Embryonic facial prominence (tissue), 1 donor: Measurements from ENCODE around the gene HCN3.
"Not testable (repeated sequence)": the region's sequence is repeated elsewhere in the genome, so short reads cannot be mapped to it uniquely, and the experiment has no call there.

Experiments used
- DNase-seq: peaks from one replicate; pipeline ENCODE4 v3.0.0-alpha.2; 2016; ENCODE audit errors: extremely low spot score

HCN3 gene

DNA sequence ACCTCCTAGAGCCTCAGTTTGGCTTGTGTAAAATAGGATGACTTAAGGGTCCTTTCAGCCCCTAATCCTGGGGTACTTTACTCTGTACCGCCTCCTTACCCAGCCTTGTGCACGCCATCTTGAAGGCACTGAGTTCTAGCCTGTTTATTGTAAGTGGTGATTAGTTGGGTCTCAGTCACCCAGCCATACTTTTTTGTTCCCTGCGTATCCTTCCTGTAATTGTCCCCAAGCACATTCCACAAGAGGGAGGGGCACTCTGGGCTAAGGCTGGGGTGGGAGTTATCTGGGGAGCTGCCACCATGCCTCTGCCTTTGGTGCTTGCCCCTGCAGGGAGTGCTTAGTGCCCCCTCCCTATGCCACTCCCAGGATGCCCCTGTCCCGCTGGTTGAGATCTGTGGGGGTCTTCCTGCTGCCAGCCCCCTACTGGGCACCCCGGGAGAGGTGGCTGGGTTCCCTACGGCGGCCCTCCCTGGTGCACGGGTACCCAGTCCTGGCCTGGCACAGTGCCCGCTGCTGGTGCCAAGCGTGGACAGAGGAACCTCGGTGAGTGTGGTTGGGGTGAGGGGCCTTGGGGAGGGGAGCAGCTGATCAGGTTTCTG, 32.3 kb downstream of the HCN3 start:
- no peak for DNase-seq

DNA sequence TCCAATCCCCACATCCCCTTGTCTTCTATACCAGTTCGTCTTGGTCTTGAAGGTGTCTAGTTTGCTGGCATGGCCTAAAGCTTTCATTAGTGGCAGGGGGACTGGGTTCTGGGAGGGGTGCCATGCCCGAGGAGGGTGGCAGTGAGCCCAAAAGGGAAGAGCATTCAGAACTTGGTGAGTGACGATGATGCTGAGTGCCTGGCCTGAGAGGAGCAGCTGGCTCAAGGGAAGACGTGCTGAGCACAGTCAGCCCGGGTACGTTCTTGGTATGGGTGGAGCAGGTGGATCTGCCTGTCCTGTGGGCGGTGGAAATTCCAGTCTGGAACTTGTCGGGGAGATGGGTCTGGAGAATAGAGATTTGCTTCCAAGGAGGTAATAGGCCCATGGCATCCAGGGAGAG, 36.0 kb downstream of the HCN3 start:
- DNase-seq, result no peak

DNA sequence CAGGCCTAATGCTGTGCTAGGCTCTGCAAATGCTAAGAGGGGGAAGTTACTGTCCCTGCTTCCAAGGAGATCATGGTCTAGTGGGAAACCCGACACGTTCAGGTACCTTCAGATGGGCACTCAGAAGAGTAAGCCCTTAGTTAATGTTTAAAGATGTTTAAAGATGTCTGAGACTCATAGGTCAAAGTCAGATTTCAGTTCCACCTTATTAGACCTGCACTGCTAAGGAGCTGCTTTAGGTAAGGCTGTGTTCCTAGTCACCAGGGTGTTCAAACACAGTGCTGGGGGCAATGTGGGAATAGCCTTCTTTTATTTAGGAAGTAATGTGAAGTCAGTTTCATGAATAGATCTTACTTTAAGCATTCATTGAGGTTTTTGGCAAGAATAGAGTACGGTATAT, 39.7 kb downstream of the HCN3 start:
- no peak for DNase-seq

DNA sequence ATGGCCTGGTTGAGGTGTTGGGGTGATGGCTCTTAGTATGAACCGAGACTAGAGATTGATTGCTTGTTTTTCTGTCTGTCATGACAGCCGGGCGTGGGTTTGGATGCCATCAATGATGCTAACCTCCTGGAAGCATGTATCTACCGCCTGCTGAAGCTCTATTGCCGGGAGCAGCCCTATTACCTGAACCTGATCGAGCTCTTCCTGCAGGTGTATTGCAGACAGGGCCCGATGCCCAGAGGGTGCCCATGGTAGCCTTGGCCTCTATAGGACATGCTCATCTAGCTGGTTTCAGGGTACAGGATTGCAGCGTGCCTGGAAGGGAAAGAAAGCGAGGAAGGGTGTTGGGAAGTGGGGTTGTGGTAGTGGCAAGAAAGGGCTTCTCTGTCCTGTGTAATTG, 40.8 kb downstream of the HCN3 start:
- no peak for DNase-seq

DNA sequence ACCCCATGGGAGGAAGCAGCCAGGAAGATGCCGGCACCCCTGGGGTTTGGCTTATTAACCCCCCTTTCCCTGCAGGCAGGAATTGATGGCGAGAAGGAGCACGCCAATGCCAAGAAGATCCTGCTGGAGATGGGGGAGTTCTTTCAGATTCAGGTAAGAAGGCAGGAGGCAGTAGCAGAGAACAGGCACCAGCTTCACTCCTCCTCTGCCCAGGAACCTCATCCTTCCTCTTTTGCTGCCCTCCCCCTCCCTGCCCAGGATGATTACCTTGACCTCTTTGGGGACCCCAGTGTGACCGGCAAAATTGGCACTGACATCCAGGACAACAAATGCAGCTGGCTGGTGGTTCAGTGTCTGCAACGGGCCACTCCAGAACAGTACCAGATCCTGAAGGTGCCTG, 42.3 kb downstream of the HCN3 start:
- DNase-seq, result no peak

DNA sequence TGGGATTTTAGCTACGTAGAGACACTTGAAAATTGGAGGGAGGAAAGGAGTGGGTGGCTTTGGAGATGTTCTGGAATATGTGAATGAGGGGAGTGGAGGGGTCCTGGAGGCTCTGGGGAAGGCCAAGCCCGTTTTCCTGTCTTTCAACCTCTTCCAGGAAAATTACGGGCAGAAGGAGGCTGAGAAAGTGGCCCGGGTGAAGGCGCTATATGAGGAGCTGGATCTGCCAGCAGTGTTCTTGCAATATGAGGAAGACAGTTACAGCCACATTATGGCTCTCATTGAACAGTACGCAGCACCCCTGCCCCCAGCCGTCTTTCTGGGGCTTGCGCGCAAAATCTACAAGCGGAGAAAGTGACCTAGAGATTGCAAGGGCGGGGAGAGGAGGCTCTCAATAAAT, 43.0 kb downstream of the HCN3 start:
- DNase-seq, result no peak

DNA sequence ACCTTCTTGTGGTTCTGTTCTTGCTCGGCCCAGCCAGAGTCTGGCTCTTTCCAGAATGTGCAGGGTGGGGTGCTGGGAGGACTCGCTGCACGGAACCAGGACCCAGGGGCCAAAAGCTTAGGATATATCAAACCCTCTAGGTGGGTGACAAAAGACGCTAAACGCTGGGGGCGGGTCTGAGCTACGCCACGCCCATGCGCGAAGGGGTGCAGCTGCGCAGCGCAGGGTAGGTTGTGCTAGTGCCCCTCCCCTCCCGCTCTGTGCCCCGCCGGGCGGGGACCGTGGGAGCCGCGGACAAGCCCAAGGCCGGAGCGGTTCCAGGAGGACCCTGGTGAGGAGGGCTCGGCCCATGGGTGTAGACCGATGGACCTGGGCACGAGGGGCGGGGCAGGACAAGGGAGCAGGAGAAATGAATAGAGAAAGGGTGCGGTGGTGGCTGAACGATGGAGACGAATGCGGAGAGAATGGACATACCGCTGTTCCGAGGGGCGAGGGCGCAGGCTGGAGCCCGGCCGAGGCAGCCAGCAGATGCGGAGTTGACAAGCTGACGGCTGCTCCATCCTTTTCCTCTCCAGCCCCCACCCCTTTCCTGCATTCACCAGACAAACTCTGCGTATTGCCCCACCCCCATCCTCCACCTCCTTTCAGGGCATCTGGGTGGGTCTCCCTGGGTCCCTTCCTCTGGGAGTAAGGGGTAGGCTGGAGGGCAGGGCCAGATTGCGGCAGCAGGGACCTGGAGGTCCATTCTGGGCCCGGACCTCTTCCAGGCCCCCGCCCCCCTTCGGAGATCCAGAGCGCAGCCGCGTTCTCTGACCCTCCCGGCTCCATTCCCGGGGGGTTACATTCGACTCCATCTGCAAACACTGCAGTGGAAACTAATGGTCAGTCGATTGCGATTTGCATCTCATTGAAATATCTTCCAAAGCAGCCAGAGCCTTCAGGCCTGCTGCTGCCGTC, 43.7 kb downstream of the HCN3 start, which contains the start of gene RUSC1:
Gene RUSC1 (plus strand): TSS at position 234 of the 957 bp plus-strand sequence. CDS start 880 bp downstream, outside the sequence.
- no peak for DNase-seq

DNA sequence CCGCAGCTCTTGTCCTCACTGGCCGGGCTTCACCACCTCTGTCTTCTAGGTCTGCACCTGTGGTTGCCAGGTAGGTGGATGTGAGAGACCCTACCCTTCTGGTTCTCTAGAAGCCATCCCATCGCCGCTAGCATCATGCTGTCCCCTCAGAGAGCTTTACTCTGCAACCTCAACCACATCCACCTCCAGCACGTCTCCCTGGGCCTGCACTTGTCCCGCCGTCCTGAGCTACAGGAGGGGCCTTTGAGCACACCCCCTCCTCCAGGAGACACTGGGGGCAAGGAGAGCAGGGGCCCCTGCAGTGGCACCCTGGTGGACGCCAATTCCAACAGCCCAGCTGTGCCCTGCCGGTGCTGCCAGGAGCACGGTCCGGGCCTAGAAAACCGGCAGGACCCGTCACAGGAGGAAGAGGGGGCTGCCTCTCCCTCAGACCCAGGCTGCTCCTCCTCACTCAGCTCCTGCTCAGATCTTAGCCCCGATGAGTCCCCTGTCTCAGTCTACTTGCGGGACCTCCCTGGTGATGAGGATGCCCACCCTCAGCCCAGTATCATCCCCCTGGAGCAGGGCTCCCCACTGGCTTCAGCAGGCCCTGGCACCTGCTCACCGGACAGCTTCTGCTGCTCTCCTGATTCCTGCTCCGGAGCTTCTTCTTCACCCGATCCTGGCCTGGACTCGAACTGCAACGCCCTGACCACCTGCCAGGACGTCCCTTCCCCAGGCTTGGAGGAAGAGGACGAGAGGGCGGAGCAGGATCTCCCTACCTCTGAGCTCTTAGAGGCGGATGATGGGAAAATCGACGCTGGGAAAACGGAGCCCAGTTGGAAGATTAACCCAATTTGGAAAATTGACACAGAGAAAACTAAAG, 44.6 kb downstream of the HCN3 start:
- no peak for DNase-seq

DNA sequence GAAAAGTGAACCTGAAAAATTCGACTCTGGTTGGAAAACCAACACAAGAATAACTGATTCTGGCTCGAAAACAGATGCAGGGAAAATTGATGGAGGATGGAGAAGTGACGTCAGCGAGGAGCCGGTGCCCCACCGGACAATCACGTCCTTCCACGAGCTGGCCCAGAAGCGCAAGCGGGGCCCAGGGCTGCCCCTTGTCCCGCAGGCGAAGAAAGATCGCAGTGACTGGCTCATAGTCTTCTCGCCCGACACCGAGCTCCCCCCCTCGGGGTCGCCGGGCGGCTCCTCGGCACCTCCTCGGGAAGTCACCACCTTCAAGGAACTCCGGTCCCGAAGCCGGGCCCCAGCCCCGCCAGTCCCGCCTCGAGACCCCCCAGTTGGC, 45.3 kb downstream of the HCN3 start:
- no peak for DNase-seq

DNA sequence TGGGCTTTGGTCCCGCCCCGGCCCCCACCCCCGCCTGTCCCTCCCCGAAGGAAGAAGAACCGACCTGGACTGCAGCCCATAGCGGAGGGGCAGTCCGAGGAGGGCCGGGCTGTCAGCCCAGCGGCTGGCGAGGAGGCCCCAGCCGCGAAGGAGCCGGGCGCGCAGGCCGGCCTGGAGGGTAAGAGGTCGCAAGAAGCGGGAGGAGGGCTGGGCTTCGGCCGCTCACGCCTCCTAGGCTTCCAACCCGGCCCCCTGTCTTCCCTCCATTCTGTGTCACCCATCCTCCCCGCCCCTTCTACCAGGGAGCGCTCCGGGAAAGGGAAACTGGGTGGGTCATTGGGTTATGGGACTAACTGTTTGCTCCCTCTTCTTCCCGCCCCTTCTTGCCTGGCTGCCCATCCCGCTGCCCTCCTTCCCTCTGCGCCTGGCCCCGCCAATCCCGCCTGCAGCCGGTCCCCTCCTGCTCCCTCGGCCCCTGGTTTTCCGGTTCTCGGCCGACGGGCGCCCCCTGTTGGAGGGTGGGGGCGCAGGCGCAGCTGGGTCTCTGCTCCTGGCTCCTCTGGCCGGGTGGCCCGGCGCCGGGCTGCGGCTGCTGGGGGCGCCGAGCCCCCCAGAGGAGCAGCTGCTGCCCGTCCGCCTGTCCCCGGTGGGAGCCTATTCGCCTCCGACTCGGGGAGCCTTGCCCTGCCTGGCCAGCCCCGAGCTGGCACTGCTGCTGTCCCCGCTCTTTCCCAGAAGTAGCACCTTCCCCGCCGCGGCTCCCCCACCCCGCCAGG, 45.9 kb downstream of the HCN3 start:
- DNase-seq, result peak; percentile 71

DNA sequence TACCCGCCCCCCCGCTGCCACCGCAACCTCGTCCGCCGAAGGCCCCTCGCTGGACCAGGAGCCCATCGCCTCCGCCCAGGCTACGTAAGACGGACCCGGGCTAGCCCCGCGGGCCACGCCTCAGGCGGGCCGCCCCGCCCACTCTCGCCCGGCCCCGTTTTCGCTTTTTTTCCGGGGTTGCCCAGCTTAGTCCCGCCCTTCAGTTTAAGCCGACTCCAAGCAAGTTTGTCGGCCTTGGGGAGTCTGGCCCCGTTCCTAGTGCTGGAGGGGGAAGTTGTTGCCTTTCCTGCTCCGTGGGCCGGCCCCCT, 46.4 kb downstream of the HCN3 start:
- DNase-seq, result peak; percentile 36

DNA sequence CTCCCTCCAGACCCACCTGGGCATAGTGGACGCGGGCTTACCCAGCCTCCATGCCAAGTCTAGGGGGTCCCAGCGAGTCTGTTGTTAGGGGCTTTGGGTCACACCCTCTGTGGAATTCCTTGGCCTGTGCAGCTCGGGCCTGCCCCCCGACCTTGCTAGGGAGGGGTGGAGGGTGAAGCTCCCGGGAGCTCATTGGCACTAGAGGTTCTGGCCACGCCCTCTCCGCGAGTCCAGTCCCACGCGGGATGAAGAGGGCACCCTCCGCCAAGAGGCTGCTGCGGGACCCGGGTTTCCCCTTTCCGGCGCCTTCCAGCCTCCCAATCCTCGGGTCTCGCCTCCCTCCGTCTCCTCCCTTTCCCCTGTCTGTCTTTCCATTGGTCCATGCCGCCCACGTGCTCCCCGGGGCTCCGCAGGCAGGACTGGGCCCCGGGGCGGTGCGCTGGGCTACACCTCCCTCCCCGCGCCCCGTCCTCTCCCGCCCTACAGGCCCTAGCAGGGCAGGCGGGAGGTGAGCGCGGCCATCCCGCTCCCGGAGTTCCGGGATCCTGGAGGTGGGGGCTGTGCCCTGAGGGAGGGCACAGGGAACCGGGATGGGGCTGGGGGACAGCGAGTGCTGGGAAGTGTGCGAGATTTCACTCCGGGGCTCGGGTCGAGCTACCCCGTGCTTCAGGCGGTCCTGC, 46.9 kb downstream of the HCN3 start:
- DNase-seq, result peak; percentile 89

DNA sequence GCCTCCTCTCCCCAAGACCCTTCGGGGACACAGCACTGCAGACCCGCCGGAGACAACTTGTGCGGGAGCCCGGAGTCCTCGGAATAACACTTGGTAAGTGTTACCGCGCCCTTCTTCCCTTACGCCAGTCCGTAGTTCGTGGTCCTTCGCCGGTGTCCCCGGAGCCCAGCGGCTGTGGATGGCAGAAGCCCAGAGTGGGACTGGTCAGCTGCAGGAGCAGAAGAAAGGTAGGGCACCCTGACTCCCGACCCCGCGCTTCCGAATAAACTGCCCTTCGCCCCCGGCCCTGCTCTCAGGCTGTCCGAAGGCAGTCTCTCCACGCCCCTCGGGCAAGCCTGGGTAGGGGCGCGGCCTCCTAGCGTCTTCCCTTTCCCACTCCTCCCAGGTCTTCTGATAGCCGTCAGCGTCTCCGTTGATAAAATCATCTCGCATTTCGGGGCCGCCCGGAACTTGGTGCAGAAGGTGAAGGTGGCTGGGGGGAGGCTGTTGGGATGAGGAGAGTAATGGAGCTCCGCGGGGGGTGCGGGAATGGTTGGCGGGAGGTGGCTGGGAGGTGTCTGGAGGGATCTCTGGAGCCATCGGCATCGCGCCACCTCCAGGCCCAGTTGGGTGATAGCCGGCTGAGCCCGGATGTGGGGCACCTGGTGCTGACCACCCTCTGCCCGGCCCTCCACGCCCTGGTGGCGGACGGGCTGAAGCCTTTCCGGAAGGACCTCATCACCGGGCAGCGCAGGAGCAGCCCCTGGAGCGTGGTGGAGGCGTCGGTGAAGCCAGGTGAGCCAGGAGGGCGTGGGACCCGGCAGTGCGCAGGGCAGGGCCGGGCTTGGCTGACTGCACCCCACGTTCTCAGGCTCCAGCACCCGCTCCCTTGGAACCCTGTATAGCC, 47.7 kb downstream of the HCN3 start:
- no peak for DNase-seq

DNA sequence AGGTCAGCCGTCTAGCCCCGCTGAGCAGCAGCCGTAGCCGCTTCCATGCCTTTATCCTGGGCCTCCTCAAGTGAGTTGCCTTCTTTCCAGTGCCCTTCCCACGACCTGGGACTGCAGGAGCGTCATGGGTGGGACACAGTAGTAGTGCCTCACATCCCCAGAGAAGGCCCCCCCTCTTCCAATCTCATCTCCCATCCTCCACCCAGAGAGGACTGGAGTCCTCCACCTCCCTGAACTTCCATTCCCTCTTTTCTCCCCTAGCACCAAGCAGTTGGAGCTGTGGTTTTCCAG, 48.3 kb downstream of the HCN3 start:
- DNase-seq, result no peak

DNA sequence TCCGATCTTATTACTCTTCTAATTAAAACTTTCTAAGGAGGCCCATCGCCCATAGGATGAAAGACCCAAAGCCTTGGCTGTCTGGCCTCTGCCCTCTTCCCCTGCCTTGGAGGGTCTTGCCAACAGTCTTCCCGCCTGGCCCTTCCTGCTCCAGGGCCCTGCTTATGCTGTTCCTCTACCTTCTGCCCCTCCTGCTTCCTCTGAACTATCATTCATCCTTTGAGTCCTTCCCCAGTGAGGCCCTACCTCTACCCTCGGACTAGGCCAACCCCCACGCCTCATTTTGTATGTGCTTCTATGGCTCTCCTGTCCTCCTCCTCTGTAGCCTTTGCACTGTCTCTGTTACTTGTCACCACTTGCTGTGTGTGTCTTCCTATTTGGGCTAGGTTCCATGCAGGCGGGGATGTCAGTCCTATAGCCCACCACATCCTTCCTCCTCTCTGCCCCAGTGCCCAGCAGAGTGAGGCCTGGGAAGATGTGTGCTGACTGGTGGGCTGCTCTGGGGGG, 48.8 kb downstream of the HCN3 start:
- no peak for DNase-seq

DNA sequence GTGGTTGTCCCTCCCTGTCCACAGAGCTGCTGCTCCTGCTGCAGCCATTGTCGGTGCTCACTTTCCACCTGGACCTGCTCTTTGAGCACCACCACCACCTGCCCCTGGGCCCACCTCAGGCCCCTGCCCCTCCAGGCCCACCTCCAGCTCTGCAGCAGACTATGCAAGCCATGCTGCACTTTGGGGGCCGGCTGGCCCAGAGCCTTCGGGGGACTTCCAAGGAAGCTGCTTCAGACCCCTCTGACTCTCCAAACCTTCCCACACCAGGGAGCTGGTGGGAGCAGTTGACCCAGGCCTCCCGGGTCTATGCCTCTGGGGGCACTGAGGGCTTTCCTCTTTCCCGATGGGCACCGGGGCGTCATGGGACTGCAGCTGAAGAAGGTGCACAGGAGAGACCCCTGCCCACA, 49.4 kb downstream of the HCN3 start:
- DNase-seq, result no peak

DNA sequence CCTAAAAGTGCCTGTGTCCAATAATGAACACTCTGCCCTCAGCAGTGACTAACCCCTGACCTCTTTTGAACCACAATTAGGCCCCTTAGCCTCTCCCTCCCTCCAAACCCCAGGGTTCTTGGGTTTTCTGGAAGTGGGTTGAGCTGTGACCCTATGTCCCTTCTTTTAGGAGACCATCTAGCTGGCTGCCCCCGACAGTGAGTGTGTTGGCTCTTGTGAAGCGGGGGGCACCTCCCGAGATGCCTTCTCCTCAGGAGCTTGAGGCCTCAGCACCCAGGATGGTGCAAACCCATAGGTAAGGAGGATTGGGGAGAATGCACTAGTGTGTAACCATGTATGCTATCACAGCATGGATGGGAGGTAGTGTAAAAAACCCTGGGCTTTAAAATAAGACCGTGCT, 50.7 kb downstream of the HCN3 start:
- no peak for DNase-seq

DNA sequence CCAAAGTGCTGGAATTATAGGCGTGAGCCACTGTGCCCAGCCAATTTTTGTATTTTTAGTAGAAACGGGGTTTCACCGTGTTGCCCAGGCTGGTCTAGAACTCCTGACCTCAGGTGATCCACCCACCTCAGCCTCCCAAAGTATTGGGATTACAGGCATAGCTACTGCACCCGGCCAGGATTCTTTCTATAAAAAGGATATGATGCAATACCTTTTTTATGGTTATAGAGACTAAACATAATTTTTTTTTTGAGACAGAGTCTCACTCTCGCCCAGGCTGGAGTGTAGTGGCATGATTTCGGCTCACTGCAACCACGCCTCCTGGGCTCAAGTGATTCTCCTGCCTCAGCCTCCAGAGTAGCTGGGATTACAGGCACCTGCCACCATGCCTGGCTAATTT, 51.6 kb downstream of the HCN3 start:
- DNase-seq, result not testable (repeated sequence)

DNA sequence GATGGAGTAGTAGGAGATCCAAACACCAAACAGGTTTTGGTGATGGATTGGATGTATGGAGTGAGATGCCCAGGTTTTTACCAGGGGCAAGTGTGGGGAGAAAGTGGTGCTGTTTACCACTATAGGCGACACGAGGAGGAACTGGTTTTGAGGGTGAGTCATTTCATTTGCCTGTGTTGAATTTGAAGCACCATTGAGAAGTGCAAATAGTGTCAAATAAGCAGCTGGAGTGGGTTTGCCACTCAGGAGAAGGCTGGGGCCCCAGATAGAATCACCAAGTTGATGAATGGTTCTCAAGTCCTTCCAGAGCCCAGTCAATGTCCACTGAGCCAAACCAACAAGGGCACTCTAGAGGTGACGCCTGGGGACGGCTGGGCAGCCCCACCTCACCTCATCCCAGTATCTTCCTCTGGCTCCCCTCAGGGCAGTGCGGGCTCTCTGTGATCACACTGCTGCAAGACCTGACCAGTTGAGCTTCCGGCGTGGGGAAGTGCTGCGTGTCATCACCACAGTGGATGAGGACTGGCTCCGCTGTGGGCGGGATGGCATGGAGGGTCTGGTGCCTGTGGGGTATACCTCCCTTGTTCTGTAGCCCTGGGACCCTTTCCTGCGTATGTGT, 52.8 kb downstream of the HCN3 start:
- DNase-seq, result no peak

DNA sequence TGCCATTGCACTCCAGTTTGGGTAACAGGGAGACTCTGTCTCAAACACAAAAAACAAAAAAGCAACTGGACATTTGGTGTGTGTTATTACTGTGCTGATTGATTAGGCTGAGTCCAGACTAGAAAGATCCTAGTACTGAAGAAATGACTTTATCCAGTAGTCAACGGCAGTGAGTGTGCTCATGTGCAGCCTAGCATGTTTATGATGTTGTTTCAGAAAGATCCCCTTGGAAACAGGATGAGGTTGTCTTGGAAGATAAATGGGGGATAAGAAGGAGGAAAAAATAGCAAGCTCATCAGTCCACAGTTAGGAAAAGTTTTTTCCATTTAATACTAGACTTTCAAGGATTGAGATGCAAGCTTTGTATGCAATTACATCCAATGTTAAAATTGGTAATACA, 57.7 kb downstream of the HCN3 start:
- no peak for DNase-seq
